Esophagus squamous epithelium (tissue), 5 donors: ENCODE results near the gene ACBD7. TPM values are rescaled to one million over a fixed set of nuclear protein-coding genes. Genes with fewer than 3 reads are reported as not detected.

ENCODE experiments used
- DNase-seq: peaks from one replicate; lab custom pipeline; 2025; lab: John Stamatoyannopoulos, UW
- H3K27ac ChIP-seq, 4 donors: fragments of 200-600 bp; sonication (generic); one replicate each; pipeline ENCODE4 v1.5.1; 2016 to 2019; ENCODE audit warnings: mild to moderate bottlenecking in 1 of 4
- H3K27me3 ChIP-seq, 4 donors: fragments of 200-600 bp; sonication (generic); 1 replicate in 3 of 4; 2 replicates in 1 of 4; pipeline versions ENCODE4 v1.5.1 to v1.6.0; 2017 to 2021; ENCODE audit warnings: antibody characterized with exemption in 1 of 4
- H3K36me3 ChIP-seq, 3 donors: fragments of 200-600 bp; sonication (generic); one replicate each; pipeline ENCODE4 v1.5.1; 2016 to 2019
- H3K4me1 ChIP-seq, 3 donors: fragments of 200-600 bp; sonication (generic); one replicate each; pipeline ENCODE4 v1.5.1; 2017 to 2019
- H3K4me3 ChIP-seq, 4 donors: fragments of 200-600 bp; sonication (generic); 1 replicate in 3 of 4; 2 replicates in 1 of 4; pipeline ENCODE4 v1.5.1; 2016 to 2019; ENCODE audit warnings: mild to moderate bottlenecking in 2 of 4, moderate library complexity in 1 of 4
- H3K9me3 ChIP-seq, 3 donors: fragments of 200-600 bp; sonication (generic); one replicate each; pipeline ENCODE4 v1.5.1; 2016 to 2019
- CTCF ChIP-seq, 6 experiments: fragments of 450-650 bp in 4 of 6; fragments of 200-600 bp in 2 of 6; sonication (generic) in 2 of 6; IDR thresholded peaks; one replicate each; pipeline ENCODE4 v1.5.1; 2016 to 2019; ENCODE audit warnings: antibody characterized with exemption in 6 of 6, mild to moderate bottlenecking in 4 of 6, moderate library complexity in 4 of 6
- POLR2A ChIP-seq, 4 donors: fragments of 450-650 bp; IDR thresholded peaks; one replicate each; pipeline ENCODE4 v1.6.1; 2017; ENCODE audit warnings: antibody characterized with exemption in 4 of 4, mild to moderate bottlenecking in 4 of 4, moderate library complexity in 3 of 4
- WGBS, 2 donors: methylation state at CpG; one replicate each; pipeline ENCODE4 v1.1.5; 2018; 5-methylcytosine and 5-hydroxymethylcytosine counted together
- intact Hi-C: fragments of 100-400 bp; cut with DNase I; formaldehyde crosslinking; loops from one replicate; pipeline ENCODE4 v1.15.0; 2022
- total RNA-seq, 4 donors: library from RNA; depleted of rRNA; stranded (reverse); fragments of >200 nt; gene quantifications; one replicate each; pipeline ENCODE4 v1.1.0, GENCODE V29; 2016
- donor health status: DM: yes; HTN: yes; CAD: no.

ACBD7 gene
- under 1 TPM in 3 of 4 donors, not detected in 1; 0.31 to 0.91 (median 0.76) TPM for total RNA-seq

GRCh38 chr10:15088428-15089261, at the start of gene ACBD7:
TSS of gene ACBD7 (minus strand) at chr10:15088776. CDS start at chr10:15088728, 48 bp downstream.
- intact Hi-C loops: no loop called here
- no peaks in the 10 kb centered on the region for H3K27me3 ChIP-seq

GRCh38 chr10:15137636-15138035, 49.1 kb upstream of the ACBD7 start:
- no peak for DNase-seq
- intact Hi-C loops: no loop called here
- WGBS, 2 donors: 95 to 100% methylated on average over 1 of the region's 1 CpG
- Histone ChIP-seq H3K36me3 (peaks cover 0 to 57% (median 17%) of the 10 kb centered on the region in 3 donors), H3K4me3 (no peak overlapping the region), H3K27ac (no peak overlapping the region), H3K4me1 (peaks cover 0 to 3% (median 0%) of the 10 kb centered on the region in 3 donors), H3K9me3 (no peaks in the 10 kb centered on the region), H3K27me3 (no peaks in the 10 kb centered on the region)
- TF ChIP-seq POLR2A (IDR thresholded peaks at IDR 0.05) (no peak), CTCF (IDR thresholded peaks at IDR 0.05) (no peak)

More at GRCh38 chr10:15088428-15089261, at the start of gene ACBD7:
- Histone ChIP-seq H3K36me3 (no peaks in the 10 kb centered on the region), H3K27ac (peak within 1 kb of the TSS in 2 of 4 donors; percentile 26 to 36), H3K4me1 (peaks cover 0 to 33% (median 12%) of the 10 kb centered on the region in 3 donors), H3K4me3 (peak within 1 kb of the TSS; percentile 31 to 80 (median 57)), H3K9me3 (no peaks in the 10 kb centered on the region)
- TF ChIP-seq POLR2A (IDR thresholded peaks at IDR 0.05) (no peak), CTCF (IDR thresholded peaks at IDR 0.05) (peak; percentile 45 to 72 (median 60))
- peak; percentile 24 for DNase-seq
- WGBS, 2 donors: 12 to 15% methylated on average over 26 to 28 of the region's 63 CpGs

GRCh38 chr10:15137036-15137359, 48.4 kb upstream of the ACBD7 start:
- no peak for DNase-seq
- Histone ChIP-seq H3K4me1 (no peaks in the 10 kb centered on the region), H3K9me3 (no peaks in the 10 kb centered on the region), H3K27me3 (no peaks in the 10 kb centered on the region), H3K36me3 (peaks cover 0 to 64% (median 23%) of the 10 kb centered on the region in 3 donors), H3K27ac (no peak overlapping the region), H3K4me3 (no peak overlapping the region)
- intact Hi-C loops: no loop called here
- 61 to 82% methylated on average over 4 of the region's 4 CpGs for WGBS, 2 donors
- TF ChIP-seq CTCF (IDR thresholded peaks at IDR 0.05): no peak
- no peak for TF ChIP-seq POLR2A (IDR thresholded peaks at IDR 0.05)

GRCh38 chr10:15136129-15137035, 47.8 kb upstream of the ACBD7 start:
- Histone ChIP-seq H3K27ac (no peak overlapping the region), H3K4me1 (no peaks in the 10 kb centered on the region), H3K4me3 (no peak overlapping the region), H3K9me3 (no peaks in the 10 kb centered on the region), H3K27me3 (no peaks in the 10 kb centered on the region), H3K36me3 (peaks cover 0 to 70% (median 26%) of the 10 kb centered on the region in 3 donors)
- no peak for TF ChIP-seq POLR2A (IDR thresholded peaks at IDR 0.05)
- WGBS, 2 donors: 84 to 91% methylated on average over 11 of the region's 11 CpGs
- no peak for DNase-seq
- intact Hi-C loops: no loop called here

- WGBS, 2 donors: 95 to 96% methylated on average over 5 of the region's 5 CpGs
Observed at GRCh38 chr10:15131330-15131729, 42.8 kb upstream of the ACBD7 start.

More at GRCh38 chr10:15131330-15131729, 42.8 kb upstream of the ACBD7 start:
- Histone ChIP-seq H3K9me3 (no peaks in the 10 kb centered on the region), H3K27me3 (no peaks in the 10 kb centered on the region), H3K36me3 (peaks cover 0 to 93% (median 26%) of the 10 kb centered on the region in 3 donors), H3K4me3 (no peak overlapping the region), H3K27ac (no peak overlapping the region), H3K4me1 (no peaks in the 10 kb centered on the region)
- DNase-seq: no peak
- intact Hi-C loops: no loop called here
- TF ChIP-seq CTCF (IDR thresholded peaks at IDR 0.05): no peak
- no peak for TF ChIP-seq POLR2A (IDR thresholded peaks at IDR 0.05)
